ENCODE data around the gene CSMD2.

The CSMD2 gene

GRCh38 chr1:33736496-33736895 is 428.5 kb downstream of the CSMD2 start:
- DNase-seq: no peak

- DNase-seq: no peak
Measured at GRCh38 chr1:33735624-33736023, 429.4 kb downstream of the CSMD2 start.

DNA sequence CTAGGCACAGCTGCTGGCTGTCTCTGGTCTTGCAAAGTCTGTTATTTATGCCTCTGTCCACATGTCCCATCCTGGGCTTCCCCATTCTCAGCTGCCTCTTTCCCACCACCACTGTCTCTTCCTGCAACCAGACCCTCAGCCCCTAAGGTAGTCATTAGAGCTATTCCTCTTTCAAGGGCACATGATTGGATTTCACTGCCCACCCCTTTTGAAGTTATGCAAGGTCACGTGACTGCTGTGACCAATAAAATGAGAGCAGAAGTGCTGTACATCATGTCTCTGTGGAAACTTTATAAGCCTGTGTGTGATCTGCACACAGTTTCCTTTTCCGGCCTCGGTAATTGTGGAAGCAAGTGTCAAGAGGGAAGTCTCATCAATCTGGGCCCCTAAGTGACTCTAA is 437.7 kb downstream of the CSMD2 start:
- DNase-seq: no peak

GRCh38 chr1:33726274-33726804 is 438.7 kb downstream of the CSMD2 start:
- no peak for DNase-seq

- no peak for DNase-seq
Measured at GRCh38 chr1:33725556-33726160, 439.4 kb downstream of the CSMD2 start.

- no peak for DNase-seq
Measured at GRCh38 chr1:33725037-33725436, 440.0 kb downstream of the CSMD2 start.

DNA sequence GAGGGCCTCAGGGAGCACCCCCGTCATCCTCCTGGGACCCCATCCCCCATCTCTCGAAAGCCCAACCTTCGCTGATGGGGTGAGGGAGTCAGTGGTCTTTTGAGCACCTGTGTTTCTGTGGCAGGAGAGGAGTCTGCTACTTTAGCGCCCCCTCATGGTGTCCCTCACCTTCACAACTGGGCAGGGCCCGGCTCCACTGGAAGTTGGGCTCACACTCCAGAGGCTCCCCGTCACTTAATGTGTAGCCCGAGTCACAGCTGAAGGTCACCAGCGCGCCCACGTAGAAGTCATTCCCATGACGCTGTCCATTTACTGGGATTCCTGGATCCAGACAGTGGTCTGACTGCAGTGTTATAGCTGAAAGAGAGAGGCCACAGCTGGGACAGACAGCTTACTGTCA is 440.7 kb downstream of the CSMD2 start:
- DNase-seq: no peak

DNA sequence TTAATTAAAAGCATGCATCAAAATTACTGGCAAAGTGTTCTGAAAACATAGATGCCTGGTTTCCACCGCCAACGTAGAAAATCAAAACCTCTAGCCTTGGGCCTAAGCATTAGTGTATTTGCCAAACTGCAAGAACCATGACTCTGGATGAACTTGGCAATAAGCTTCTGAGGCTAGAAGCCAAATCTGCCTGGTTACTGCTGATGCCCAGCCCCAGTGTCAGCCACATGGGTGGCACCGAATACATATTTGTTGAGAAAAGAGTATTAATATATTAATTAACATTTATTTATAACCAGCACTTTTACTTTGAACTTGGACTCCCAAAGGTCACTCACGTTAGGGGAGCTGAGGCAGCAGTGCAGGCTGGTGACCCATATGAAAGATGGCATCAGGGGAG is 441.8 kb downstream of the CSMD2 start:
- no peak for DNase-seq

DNA sequence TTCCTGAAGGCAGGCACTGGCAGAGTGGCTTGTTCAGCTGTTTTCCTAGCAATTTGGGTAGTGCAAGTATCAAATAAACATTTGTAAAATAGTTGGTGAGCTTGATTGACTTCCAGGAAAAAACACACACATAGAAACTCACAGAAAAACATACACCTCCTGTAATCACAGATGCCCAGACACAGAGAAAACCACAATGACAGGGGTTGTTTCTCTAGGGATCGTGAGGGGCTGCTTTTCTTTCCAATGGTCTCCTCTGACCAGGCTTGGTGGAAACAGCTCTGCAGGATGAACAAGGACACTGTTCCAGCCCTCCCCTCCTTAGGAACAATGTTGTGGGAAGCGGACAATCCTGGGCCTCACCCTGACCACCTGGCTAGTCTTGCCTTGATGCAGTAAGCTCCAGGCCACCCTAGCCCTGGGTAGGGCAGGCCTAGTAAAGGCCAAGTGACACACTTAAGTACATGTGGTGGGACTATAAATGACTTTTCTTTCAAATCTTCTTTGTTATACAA is 443.7 kb downstream of the CSMD2 start:
- no peak for DNase-seq

GRCh38 chr1:33719771-33720670 is 445.0 kb downstream of the CSMD2 start:
- no peak for DNase-seq

GRCh38 chr1:33719326-33719725 is 445.7 kb downstream of the CSMD2 start:
- DNase-seq: no peak

GRCh38 chr1:33718186-33718585 is 446.8 kb downstream of the CSMD2 start:
- DNase-seq: no peak

- no peak for DNase-seq
Measured at GRCh38 chr1:33716976-33717688, 447.9 kb downstream of the CSMD2 start.

DNA sequence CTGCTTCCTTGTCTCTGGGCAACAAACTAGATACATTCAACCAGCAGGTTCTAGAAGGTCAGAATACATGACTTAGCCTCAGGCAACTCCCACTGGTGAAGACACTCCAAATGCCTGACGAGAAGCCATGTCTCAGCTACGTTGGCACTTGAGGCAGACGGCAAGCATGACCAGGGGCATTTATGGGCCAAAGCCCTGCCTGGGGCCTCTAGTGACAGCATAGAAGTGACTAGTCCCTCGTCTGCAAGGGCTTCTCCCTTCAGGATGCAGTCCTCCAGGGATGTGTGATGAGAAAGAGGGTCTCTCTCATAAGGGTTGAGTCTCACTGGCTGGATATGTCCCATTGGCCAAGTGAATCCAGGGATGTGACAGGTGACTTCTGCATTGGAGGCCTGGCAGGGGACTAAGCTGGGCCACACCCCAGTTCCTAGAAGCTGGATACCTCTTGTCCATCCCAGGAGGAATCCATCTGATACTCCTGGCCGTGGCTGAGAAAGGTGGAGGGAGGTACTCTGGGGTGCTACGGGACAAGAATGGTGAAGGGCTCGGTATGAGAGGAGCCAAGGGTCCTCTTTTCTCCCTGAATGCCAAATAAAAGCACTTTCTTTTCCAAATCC is 449.7 kb downstream of the CSMD2 start:
- no peak for DNase-seq

DNA sequence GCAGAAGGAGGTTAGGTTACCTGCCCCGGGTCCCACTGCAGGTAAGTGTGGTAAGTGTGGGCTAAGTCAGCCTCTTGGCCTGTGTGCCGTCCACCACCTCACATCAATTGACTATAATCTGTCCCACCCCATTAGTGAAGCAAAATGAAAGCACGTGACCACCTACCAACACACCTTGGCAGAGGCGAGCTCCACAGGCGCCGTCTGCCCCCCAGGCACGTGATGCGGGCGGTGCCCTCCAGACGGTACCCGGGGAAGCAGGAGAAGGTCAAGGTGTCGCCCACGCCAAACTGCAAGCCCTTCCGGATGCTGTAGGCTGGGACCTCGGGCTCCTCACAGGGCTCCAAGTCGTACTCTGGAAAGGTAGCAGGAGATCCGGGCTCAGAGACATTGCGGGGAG is 450.6 kb downstream of the CSMD2 start:
- no peak for DNase-seq

DNA sequence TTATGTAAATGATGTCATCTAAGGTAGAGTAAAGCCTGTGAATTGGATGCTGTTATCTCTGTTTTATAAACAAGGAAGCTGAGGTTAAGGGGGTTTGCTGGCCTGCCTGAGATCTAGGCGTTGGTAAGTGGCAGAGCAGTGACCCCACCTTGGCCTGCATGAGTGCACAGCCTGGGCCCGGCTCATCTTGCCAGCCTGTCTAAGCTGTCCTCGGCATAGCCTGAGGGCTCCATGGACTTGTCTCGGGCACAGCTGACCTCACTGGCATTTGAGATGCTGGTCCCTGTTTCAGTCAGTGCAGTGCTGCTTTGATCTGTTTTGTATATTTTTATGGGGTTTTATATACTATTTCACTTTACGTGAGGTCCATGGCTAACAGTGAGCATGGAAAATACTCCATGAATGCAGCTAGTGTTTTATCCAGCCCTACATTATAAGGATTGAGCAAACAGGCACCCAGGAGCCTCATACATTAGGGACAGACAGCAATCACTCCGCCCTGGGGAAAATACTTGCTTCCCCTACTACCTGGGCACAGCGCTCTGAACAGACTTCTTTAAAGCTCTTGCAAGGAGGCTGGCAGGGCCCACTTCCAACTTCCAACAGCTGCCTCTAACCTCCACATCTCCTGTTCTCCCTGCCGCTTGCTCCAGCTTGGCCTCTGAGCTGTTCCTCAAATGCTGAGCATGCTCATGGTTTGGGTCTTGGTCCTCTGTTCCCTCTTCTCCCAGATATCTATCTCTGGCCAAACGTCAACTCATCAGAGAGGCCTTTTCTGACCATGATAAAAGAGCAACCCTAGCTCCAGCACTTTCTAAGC is 451.8 kb downstream of the CSMD2 start:
- DNase-seq: no peak

DNA sequence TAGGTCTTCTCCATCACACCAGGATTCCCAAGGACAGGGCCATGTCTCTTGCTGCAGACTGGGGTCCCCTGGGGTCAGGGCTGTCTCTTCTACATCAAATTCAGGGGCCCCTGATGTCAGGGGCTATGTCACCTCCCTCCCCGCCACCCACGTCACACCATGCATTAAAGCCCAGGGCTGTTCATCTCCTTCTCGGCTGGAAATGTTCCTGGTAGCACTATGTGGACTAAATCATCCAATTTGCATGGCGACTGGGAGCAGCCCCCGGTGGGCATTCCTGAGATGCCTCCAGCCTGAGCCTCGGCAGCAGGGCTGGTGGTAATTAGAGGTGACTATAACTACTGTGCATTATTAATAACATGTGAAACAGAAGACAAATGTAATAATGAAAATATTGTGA is 452.8 kb downstream of the CSMD2 start:
- DNase-seq: no peak

GRCh38 chr1:33711511-33711910 is 453.5 kb downstream of the CSMD2 start:
- no peak for DNase-seq

- DNase-seq: no peak
Measured at GRCh38 chr1:33710967-33711366, 454.1 kb downstream of the CSMD2 start.

GRCh38 chr1:33709783-33710718 is 455.0 kb downstream of the CSMD2 start:
- no peak for DNase-seq
